CD4-positive, alpha-beta T cell treated with Interleukin-2 at 100 ng/mL for 4 hours (primary cell): Measurements from ENCODE around the gene GULP1.
A peak's percentile ranks its signal among the peaks of the same experiment; 100 is the strongest.

ENCODE experiments used
- DNase-seq: peaks from one replicate; pipeline ENCODE4 v3.0.0-alpha.2; 2020; ENCODE audit warnings: low spot score

The GULP1 gene

GRCh38 chr2:188477564-188478103 is 186.0 kb downstream of the GULP1 start:
- no peak for DNase-seq

- no peak for DNase-seq
Observed at GRCh38 chr2:188478724-188479123, 187.1 kb downstream of the GULP1 start.

GRCh38 chr2:188481474-188481873 is 189.8 kb downstream of the GULP1 start:
- DNase-seq: no peak

- DNase-seq: no peak
Observed at GRCh38 chr2:188485496-188485895, 193.8 kb downstream of the GULP1 start.

- DNase-seq: no peak
Observed at GRCh38 chr2:188492751-188493150, 201.1 kb downstream of the GULP1 start.

GRCh38 chr2:188494906-188495305 is 203.2 kb downstream of the GULP1 start:
- no peak for DNase-seq

GRCh38 chr2:188495969-188496431 is 204.3 kb downstream of the GULP1 start:
- no peak for DNase-seq

- DNase-seq: no peak
Observed at GRCh38 chr2:188497726-188498125, 206.1 kb downstream of the GULP1 start.

GRCh38 chr2:188503975-188504374 is 212.3 kb downstream of the GULP1 start:
- DNase-seq: no peak

GRCh38 chr2:188506843-188507242 is 215.2 kb downstream of the GULP1 start:
- no peak for DNase-seq

- no peak for DNase-seq
Observed at GRCh38 chr2:188511346-188511745, 219.7 kb downstream of the GULP1 start.

GRCh38 chr2:188512456-188512855 is 220.8 kb downstream of the GULP1 start:
- no peak for DNase-seq

GRCh38 chr2:188515918-188516317 is 224.2 kb downstream of the GULP1 start:
- no peak for DNase-seq

- no peak for DNase-seq
Observed at GRCh38 chr2:188517549-188518215, 226.0 kb downstream of the GULP1 start.

- no peak for DNase-seq
Observed at GRCh38 chr2:188518381-188518780, 226.7 kb downstream of the GULP1 start.

- DNase-seq: no peak
Observed at GRCh38 chr2:188519136-188519535, 227.5 kb downstream of the GULP1 start.

- DNase-seq: no peak
Observed at GRCh38 chr2:188522517-188522916, 230.8 kb downstream of the GULP1 start.

- no peak for DNase-seq
Observed at GRCh38 chr2:188523919-188524318, 232.2 kb downstream of the GULP1 start.

- peak; percentile 8 for DNase-seq
Observed at GRCh38 chr2:188524519-188525113, 232.9 kb downstream of the GULP1 start.

GRCh38 chr2:188526701-188527100 is 235.0 kb downstream of the GULP1 start:
- DNase-seq: no peak

GRCh38 chr2:188527141-188527540 is 235.5 kb downstream of the GULP1 start:
- no peak for DNase-seq

- no peak for DNase-seq
Observed at GRCh38 chr2:188527581-188527993, 235.9 kb downstream of the GULP1 start.

GRCh38 chr2:188529710-188530109 is 238.0 kb downstream of the GULP1 start:
- DNase-seq: no peak

- DNase-seq: no peak
Observed at GRCh38 chr2:188534875-188535274, 243.2 kb downstream of the GULP1 start.
